ENCODE measurements around the gene TMC8. TPM values are rescaled to one million over a fixed set of nuclear protein-coding genes. Genes with fewer than 3 reads are reported as not detected.

The TMC8 gene
- polyA plus RNA-seq, 3 donors, result 13.3 to 151 (median 15.1) TPM

DNA sequence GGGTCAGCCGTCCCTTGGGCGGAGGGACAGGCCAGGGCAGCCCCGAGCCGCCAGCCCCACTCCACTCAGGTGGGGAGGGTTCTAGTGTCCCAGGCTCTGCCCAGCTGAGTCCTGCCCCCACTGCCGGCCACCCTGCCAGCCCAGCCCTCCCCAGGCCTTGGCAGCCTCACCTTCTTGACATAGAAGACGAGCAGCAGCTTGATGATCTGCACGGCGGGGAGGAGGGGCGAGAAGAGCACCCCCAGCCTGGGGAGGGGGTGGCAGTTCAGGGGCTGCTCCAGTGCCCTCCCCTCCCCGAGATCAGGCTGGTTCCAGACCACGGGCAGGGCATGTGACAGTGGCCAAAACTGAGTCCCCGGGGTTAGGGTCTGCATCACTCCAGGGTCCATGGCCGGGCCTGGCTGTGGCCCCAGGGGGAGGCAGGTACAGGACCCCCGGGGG is 11.8 kb upstream of the TMC8 start:
- Histone ChIP-seq H3K9ac (ENCODE audit: insufficient read depth, low read length, poor library complexity, severe bottlenecking) (no peak overlapping the region), H4K20me1 (ENCODE audit: insufficient read depth, low read length) (peaks cover 92% of the 10 kb centered on the region), H3K79me2 (ENCODE audit: insufficient read depth, low read length) (peaks cover 22% of the 10 kb centered on the region), H3K4me3 (replicated peaks in 1 of 3; ENCODE audit: low read depth in 2 of 3, low read length in 3 of 3) (no peak overlapping the region), H2AFZ (ENCODE audit: insufficient read depth, low read depth, low read length, poor library complexity, severe bottlenecking) (no peak overlapping the region), H3K4me1 (ENCODE audit: control insufficient read depth in 1 of 2, insufficient read depth in 2 of 2, low read length in 2 of 2) (peaks cover 33 to 49% of the 10 kb centered on the region in 2 donors), H3K27ac (ENCODE audit: low read depth in 1 of 2, low read length in 2 of 2) (no peak overlapping the region), H3K27me3 (ENCODE audit: control insufficient read depth in 2 of 2, insufficient read depth in 2 of 2, low read length in 2 of 2) (no peaks in the 10 kb centered on the region), H3K36me3 (replicated peaks in 1 of 2; ENCODE audit: control insufficient read depth in 1 of 2, insufficient read depth in 2 of 2, low read length in 2 of 2) (peaks cover 62 to 81% of the 10 kb centered on the region in 2 donors), H3K9me3 (replicated peaks in 1 of 2; ENCODE audit: control insufficient read depth in 1 of 2, insufficient read depth in 1 of 2, low read length in 2 of 2) (no peaks in the 10 kb centered on the region), H3K4me2 (replicated peaks; ENCODE audit: extremely low read depth, low read length, poor library complexity, severe bottlenecking) (no peak overlapping the region)
- no peak for DNase-seq
- Mint-ChIP-seq H3K27me3 (ENCODE audit: low read depth in 3 of 3) (peaks cover 0 to 6% (median 3%) of the 10 kb centered on the region in 3 donors), H3K4me1 (peaks cover 47% of the 10 kb centered on the region), H3K9me3 (peaks cover 0 to 7% (median 0%) of the 10 kb centered on the region in 7 donors), H3K27ac (no peak overlapping the region), H3K36me3 (peaks cover 56 to 88% of the 10 kb centered on the region in 2 donors), H3K4me3 (no peak overlapping the region)
- TF ChIP-seq, protein P1, sequence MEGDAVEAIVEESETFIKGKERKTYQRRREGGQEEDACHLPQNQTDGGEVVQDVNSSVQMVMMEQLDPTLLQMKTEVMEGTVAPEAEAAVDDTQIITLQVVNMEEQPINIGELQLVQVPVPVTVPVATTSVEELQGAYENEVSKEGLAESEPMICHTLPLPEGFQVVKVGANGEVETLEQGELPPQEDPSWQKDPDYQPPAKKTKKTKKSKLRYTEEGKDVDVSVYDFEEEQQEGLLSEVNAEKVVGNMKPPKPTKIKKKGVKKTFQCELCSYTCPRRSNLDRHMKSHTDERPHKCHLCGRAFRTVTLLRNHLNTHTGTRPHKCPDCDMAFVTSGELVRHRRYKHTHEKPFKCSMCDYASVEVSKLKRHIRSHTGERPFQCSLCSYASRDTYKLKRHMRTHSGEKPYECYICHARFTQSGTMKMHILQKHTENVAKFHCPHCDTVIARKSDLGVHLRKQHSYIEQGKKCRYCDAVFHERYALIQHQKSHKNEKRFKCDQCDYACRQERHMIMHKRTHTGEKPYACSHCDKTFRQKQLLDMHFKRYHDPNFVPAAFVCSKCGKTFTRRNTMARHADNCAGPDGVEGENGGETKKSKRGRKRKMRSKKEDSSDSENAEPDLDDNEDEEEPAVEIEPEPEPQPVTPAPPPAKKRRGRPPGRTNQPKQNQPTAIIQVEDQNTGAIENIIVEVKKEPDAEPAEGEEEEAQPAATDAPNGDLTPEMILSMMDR (IDR thresholded peaks at IDR 0.05), result no peak
- 89% methylated on average over 9 of the region's 14 CpGs for WGBS (ENCODE audit: insufficient coverage)
- intact Hi-C loops (cut with micrococcal nuclease), result loop anchor here (10.0 kb wide), 1 partner anchor 306 kb away; no protein-coding TSS in a partner anchor

DNA sequence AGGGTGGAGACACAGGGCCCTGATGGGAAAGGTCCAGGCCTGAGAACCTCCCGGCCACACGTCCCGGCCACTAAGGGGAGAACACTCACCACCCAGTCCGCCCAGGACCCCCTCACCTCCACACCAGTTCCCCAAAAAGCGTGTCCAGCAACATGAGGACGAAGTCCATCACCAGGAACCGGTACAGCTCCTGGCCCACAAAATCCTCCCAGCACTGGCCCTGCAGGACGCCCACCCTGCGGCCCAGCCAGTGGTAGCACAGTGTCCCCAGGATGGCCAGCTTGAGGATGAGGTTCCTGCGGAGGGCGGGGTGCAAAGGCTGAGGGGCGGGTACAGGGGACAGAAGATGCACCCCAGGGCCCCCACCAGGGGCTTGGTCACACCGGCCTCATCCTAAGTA is 10.0 kb upstream of the TMC8 start:
- Histone ChIP-seq H3K4me2 (replicated peaks; ENCODE audit: extremely low read depth, low read length, poor library complexity, severe bottlenecking) (no peak overlapping the region), H3K79me2 (ENCODE audit: insufficient read depth, low read length) (peaks cover 37% of the 10 kb centered on the region), H3K9ac (ENCODE audit: insufficient read depth, low read length, poor library complexity, severe bottlenecking) (no peak overlapping the region), H3K27me3 (ENCODE audit: control insufficient read depth in 2 of 2, insufficient read depth in 2 of 2, low read length in 2 of 2) (no peaks in the 10 kb centered on the region), H3K27ac (ENCODE audit: low read depth in 1 of 2, low read length in 2 of 2) (no peak overlapping the region), H4K20me1 (ENCODE audit: insufficient read depth, low read length) (peaks cover 93% of the 10 kb centered on the region), H3K4me3 (replicated peaks in 1 of 3; ENCODE audit: low read depth in 2 of 3, low read length in 3 of 3) (no peak overlapping the region), H3K4me1 (ENCODE audit: control insufficient read depth in 1 of 2, insufficient read depth in 2 of 2, low read length in 2 of 2) (peaks cover 45 to 55% of the 10 kb centered on the region in 2 donors), H3K36me3 (replicated peaks in 1 of 2; ENCODE audit: control insufficient read depth in 1 of 2, insufficient read depth in 2 of 2, low read length in 2 of 2) (peaks cover 57 to 71% of the 10 kb centered on the region in 2 donors), H2AFZ (ENCODE audit: insufficient read depth, low read depth, low read length, poor library complexity, severe bottlenecking) (no peak overlapping the region), H3K9me3 (replicated peaks in 1 of 2; ENCODE audit: control insufficient read depth in 1 of 2, insufficient read depth in 1 of 2, low read length in 2 of 2) (no peaks in the 10 kb centered on the region)
- Mint-ChIP-seq H3K27ac (peak overlapping the region in 1 of 7 donors; percentile 33), H3K4me1 (peaks cover 50% of the 10 kb centered on the region), H3K4me3 (no peak overlapping the region), H3K27me3 (ENCODE audit: low read depth in 3 of 3) (peaks cover 0 to 6% (median 0%) of the 10 kb centered on the region in 3 donors), H3K9me3 (peaks cover 0 to 5% (median 0%) of the 10 kb centered on the region in 7 donors), H3K36me3 (peaks cover 48 to 81% of the 10 kb centered on the region in 2 donors)
- WGBS (ENCODE audit: insufficient coverage), result 100% methylated on average over 4 of the region's 13 CpGs
- DNase-seq, result no peak
- intact Hi-C loops (cut with micrococcal nuclease), result no loop called here
- TF ChIP-seq, protein P1 (IDR thresholded peaks at IDR 0.05), result no peak
